ENCODE data around the gene ARVCF.
A peak's percentile ranks its signal among the peaks of the same experiment; 100 is the strongest.

The ARVCF gene

DNA sequence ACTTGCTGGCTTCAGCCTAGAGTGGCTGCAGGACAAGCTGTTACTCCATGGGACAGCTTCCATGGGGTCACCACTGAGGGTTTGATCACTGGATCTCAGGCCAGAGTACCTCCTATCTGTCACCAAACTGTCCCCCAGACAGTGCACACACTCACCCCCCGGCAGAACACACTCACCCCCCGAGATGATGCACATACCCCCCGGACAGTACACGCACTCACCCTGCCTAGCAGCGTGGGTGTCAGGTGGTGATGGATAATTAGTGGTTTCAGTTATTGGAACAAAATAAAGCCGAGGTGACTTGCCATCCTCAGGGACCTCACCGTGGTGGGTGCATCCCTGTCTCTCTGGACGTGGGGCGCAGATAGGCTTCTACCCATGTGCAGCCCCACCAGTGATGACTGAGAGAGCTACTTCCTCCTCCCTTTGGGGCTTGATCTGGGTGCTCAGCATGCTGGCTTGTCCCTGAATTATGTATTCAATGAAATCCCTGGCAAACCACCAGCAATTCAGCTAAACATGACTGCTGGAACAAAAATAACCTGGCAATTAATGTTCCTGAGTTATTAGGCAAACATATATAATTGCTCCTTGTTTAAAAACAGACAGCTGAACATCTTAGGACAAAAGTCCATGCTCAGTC is 23.2 kb upstream of the ARVCF start:
- H2BK5ac ChIP-seq (ENCODE audit: low read length), result no peak overlapping the region
- no peaks in the 10 kb centered on the region for H3K27me3 ChIP-seq (ENCODE audit: control insufficient read depth in 3 of 3, insufficient read depth in 3 of 3, low read depth in 1 of 3, low read length in 3 of 3)
- no peak overlapping the region for H4K91ac ChIP-seq (ENCODE audit: low read depth, low read length, poor library complexity)
- no peak overlapping the region for H4K8ac ChIP-seq (ENCODE audit: low read depth, low read length)
- H3K4ac ChIP-seq (ENCODE audit: low read length), result no peak overlapping the region
- H3K36me3 ChIP-seq (replicated peaks in 1 of 2; ENCODE audit: control insufficient read depth in 2 of 2, insufficient read depth in 2 of 2, low read length in 2 of 2), result peaks cover 0 to 14% of the 10 kb centered on the region in 2 donors
- no peak overlapping the region for H2AK5ac ChIP-seq (ENCODE audit: low read depth, low read length)
- no peak overlapping the region for H2BK120ac ChIP-seq (ENCODE audit: low read depth, low read length)
- no peak overlapping the region for H3K14ac ChIP-seq (ENCODE audit: low read length)
- no peak overlapping the region for H3K4me3 ChIP-seq (ENCODE audit: low read length in 2 of 2)
- peak overlapping the region; percentile 25 for H3K23ac ChIP-seq (ENCODE audit: low read depth, low read length, poor library complexity)
- peaks cover 6% of the 10 kb centered on the region for H3K79me1 ChIP-seq (ENCODE audit: low read depth, low read length)
- H2BK12ac ChIP-seq (ENCODE audit: low read length), result no peak overlapping the region
- no peak overlapping the region for H3K4me2 ChIP-seq (ENCODE audit: insufficient read depth, low read length, poor library complexity, severe bottlenecking)
- no CpG with 5 or more reads among the region's 9 CpGs for WGBS, 2 donors (ENCODE audit: extremely low coverage in 2 of 2, insufficient read length in 2 of 2, insufficient replicate concordance in 1 of 2)
- H2AFZ ChIP-seq (ENCODE audit: low read length), result no peak overlapping the region
- peak overlapping the region; percentile 84 for H3K9ac ChIP-seq (ENCODE audit: low read depth, low read length, poor library complexity)
- H3K18ac ChIP-seq (ENCODE audit: low read length), result no peak overlapping the region
- H2BK15ac ChIP-seq (ENCODE audit: low read length), result no peak overlapping the region
- no peak for DNase-seq (ENCODE audit: low spot score)
- no peaks in the 10 kb centered on the region for H3K9me3 ChIP-seq (replicated peaks in 1 of 2; ENCODE audit: control insufficient read depth in 2 of 2, insufficient read depth in 1 of 2, low read depth in 1 of 2, low read length in 2 of 2)
- no peak overlapping the region for H3K27ac ChIP-seq (replicated peaks; ENCODE audit: low read length)
- no peaks in the 10 kb centered on the region for H3K4me1 ChIP-seq (ENCODE audit: control insufficient read depth in 2 of 2, insufficient read depth in 1 of 2, low read depth in 1 of 2, low read length in 2 of 2)

DNA sequence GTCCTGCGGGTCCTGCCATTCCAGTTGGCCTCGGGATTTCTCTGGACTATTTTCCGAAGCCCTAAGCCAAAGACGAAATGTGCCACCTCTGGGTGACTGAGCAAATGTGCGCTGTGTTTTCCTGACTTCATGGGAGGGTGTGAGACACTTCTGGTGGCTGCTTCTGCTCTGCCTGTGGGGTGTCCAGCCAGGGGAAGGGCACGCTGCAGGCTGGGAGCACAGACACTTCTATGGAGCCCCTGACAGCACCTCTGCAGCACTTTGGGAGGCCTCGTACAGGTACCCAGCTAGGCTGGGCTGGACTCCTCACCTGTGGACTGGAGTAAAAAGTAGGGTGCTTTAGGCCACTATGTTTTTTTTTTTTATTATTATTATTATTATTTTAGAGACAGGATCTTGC is 22.0 kb upstream of the ARVCF start:
- Histone ChIP-seq H3K18ac (ENCODE audit: low read length) (peak overlapping the region; percentile 48), H4K91ac (ENCODE audit: low read depth, low read length, poor library complexity) (no peak overlapping the region), H3K4me2 (ENCODE audit: insufficient read depth, low read length, poor library complexity, severe bottlenecking) (no peak overlapping the region), H3K36me3 (replicated peaks in 1 of 2; ENCODE audit: control insufficient read depth in 2 of 2, insufficient read depth in 2 of 2, low read length in 2 of 2) (peaks cover 0 to 9% of the 10 kb centered on the region in 2 donors), H2BK15ac (ENCODE audit: low read length) (no peak overlapping the region), H3K23ac (ENCODE audit: low read depth, low read length, poor library complexity) (peak overlapping the region; percentile 93), H3K27ac (replicated peaks; ENCODE audit: low read length) (no peak overlapping the region), H2AFZ (ENCODE audit: low read length) (no peak overlapping the region), H3K4ac (ENCODE audit: low read length) (no peak overlapping the region), H3K14ac (ENCODE audit: low read length) (peak overlapping the region; percentile 56), H3K9ac (ENCODE audit: low read depth, low read length, poor library complexity) (no peak overlapping the region), H2BK12ac (ENCODE audit: low read length) (no peak overlapping the region), H2BK5ac (ENCODE audit: low read length) (no peak overlapping the region), H3K4me1 (ENCODE audit: control insufficient read depth in 2 of 2, insufficient read depth in 1 of 2, low read depth in 1 of 2, low read length in 2 of 2) (no peaks in the 10 kb centered on the region), H4K8ac (ENCODE audit: low read depth, low read length) (no peak overlapping the region), H2BK120ac (ENCODE audit: low read depth, low read length) (no peak overlapping the region), H3K9me3 (replicated peaks in 1 of 2; ENCODE audit: control insufficient read depth in 2 of 2, insufficient read depth in 1 of 2, low read depth in 1 of 2, low read length in 2 of 2) (no peaks in the 10 kb centered on the region), H2AK5ac (ENCODE audit: low read depth, low read length) (no peak overlapping the region), H3K79me1 (ENCODE audit: low read depth, low read length) (peaks cover 6% of the 10 kb centered on the region), H3K4me3 (ENCODE audit: low read length in 2 of 2) (no peak overlapping the region), H3K27me3 (ENCODE audit: control insufficient read depth in 3 of 3, insufficient read depth in 3 of 3, low read depth in 1 of 3, low read length in 3 of 3) (no peaks in the 10 kb centered on the region)
- no peak for DNase-seq (ENCODE audit: low spot score)
- no CpG with 5 or more reads among the region's 7 CpGs for WGBS, 2 donors (ENCODE audit: extremely low coverage in 2 of 2, insufficient read length in 2 of 2, insufficient replicate concordance in 1 of 2)

DNA sequence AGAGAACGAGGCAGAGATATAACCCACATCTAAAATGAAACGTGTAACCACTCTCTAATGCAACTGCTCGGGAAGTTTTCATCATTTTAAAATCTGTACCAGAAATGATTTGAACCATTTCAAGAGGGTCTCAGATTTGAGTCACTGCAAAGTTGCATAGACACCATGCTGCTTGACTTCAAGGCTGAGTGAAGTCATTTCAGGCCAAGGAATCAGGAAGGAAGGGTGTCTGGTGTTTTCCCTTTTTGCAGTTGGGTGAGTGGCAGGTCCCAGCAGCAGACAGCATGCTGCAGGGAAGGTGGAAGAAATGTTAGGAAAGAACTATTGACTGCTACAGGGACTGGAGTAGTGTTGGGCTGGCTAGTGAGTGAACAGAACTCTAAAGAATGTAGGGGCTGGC is 20.8 kb upstream of the ARVCF start:
- Histone ChIP-seq H3K9ac (ENCODE audit: low read depth, low read length, poor library complexity) (no peak overlapping the region), H2BK12ac (ENCODE audit: low read length) (no peak overlapping the region), H3K79me1 (ENCODE audit: low read depth, low read length) (peaks cover 6% of the 10 kb centered on the region), H3K36me3 (replicated peaks in 1 of 2; ENCODE audit: control insufficient read depth in 2 of 2, insufficient read depth in 2 of 2, low read length in 2 of 2) (peaks cover 0 to 8% of the 10 kb centered on the region in 2 donors), H2BK5ac (ENCODE audit: low read length) (no peak overlapping the region), H3K23ac (ENCODE audit: low read depth, low read length, poor library complexity) (no peak overlapping the region), H3K4me1 (ENCODE audit: control insufficient read depth in 2 of 2, insufficient read depth in 1 of 2, low read depth in 1 of 2, low read length in 2 of 2) (no peaks in the 10 kb centered on the region), H4K91ac (ENCODE audit: low read depth, low read length, poor library complexity) (no peak overlapping the region), H2AK5ac (ENCODE audit: low read depth, low read length) (no peak overlapping the region), H3K14ac (ENCODE audit: low read length) (no peak overlapping the region), H3K4ac (ENCODE audit: low read length) (no peak overlapping the region), H3K4me3 (ENCODE audit: low read length in 2 of 2) (no peak overlapping the region), H3K27ac (replicated peaks; ENCODE audit: low read length) (no peak overlapping the region), H4K8ac (ENCODE audit: low read depth, low read length) (no peak overlapping the region), H3K27me3 (ENCODE audit: control insufficient read depth in 3 of 3, insufficient read depth in 3 of 3, low read depth in 1 of 3, low read length in 3 of 3) (no peaks in the 10 kb centered on the region), H2BK15ac (ENCODE audit: low read length) (no peak overlapping the region), H3K4me2 (ENCODE audit: insufficient read depth, low read length, poor library complexity, severe bottlenecking) (no peak overlapping the region), H2BK120ac (ENCODE audit: low read depth, low read length) (no peak overlapping the region), H2AFZ (ENCODE audit: low read length) (no peak overlapping the region), H3K18ac (ENCODE audit: low read length) (no peak overlapping the region), H3K9me3 (replicated peaks in 1 of 2; ENCODE audit: control insufficient read depth in 2 of 2, insufficient read depth in 1 of 2, low read depth in 1 of 2, low read length in 2 of 2) (no peaks in the 10 kb centered on the region)
- WGBS, 2 donors (ENCODE audit: extremely low coverage in 2 of 2, insufficient read length in 2 of 2, insufficient replicate concordance in 1 of 2), result no CpG with 5 or more reads among the region's 3 CpGs
- no peak for DNase-seq (ENCODE audit: low spot score)

DNA sequence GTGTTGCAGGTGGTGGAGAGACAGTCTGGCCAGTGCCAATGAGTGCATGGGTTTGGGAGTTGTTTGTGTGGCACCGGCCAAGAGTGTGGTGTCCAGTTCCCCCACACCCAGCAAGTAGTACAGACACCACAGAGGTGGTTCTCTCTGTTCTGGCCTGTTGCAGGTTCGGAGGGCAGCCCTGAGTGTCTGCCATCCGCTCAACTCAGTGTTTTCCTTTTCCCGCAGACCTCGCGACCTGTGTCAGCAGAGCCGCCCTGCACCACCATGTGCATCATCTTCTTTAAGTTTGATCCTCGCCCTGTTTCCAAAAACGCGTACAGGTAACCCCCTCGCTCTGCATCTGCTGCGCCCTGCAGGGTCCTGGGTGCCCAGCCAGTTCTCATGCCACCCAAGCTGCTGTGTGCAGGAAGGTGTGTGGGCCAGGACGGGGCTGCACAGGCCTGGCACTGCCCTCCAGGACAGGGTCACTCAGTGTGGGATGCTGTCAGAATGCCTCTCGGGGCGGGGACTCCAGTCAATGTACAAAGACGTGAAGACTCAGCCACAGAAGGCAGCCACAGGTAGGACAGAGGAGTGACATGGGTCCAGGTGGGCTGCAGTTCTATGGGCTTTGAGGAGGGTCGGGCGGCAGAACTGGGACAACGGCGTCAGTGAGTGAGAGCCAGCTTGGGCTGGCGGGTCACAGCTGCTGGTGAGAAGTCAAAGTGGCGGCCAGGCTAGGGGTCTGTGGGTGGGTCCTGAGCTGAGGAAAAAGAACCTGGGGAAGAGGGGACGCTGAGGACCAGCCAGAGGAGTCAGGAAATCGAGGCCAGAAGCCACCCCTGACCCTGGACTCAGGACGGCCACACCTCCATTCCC is 20.1 kb upstream of the ARVCF start:
- H3K4me1 ChIP-seq (ENCODE audit: control insufficient read depth in 2 of 2, insufficient read depth in 1 of 2, low read depth in 1 of 2, low read length in 2 of 2), result no peaks in the 10 kb centered on the region
- H3K23ac ChIP-seq (ENCODE audit: low read depth, low read length, poor library complexity), result no peak overlapping the region
- peaks cover 6% of the 10 kb centered on the region for H3K79me1 ChIP-seq (ENCODE audit: low read depth, low read length)
- no CpG with 5 or more reads among the region's 25 CpGs for WGBS, 2 donors (ENCODE audit: extremely low coverage in 2 of 2, insufficient read length in 2 of 2, insufficient replicate concordance in 1 of 2)
- no peak overlapping the region for H3K4me2 ChIP-seq (ENCODE audit: insufficient read depth, low read length, poor library complexity, severe bottlenecking)
- DNase-seq (ENCODE audit: low spot score), result no peak
- no peak overlapping the region for H3K18ac ChIP-seq (ENCODE audit: low read length)
- no peak overlapping the region for H3K27ac ChIP-seq (replicated peaks; ENCODE audit: low read length)
- H3K9ac ChIP-seq (ENCODE audit: low read depth, low read length, poor library complexity), result peak overlapping the region; percentile 39
- no peak overlapping the region for H4K8ac ChIP-seq (ENCODE audit: low read depth, low read length)
- H3K27me3 ChIP-seq (ENCODE audit: control insufficient read depth in 3 of 3, insufficient read depth in 3 of 3, low read depth in 1 of 3, low read length in 3 of 3), result no peaks in the 10 kb centered on the region
- no peak overlapping the region for H2AFZ ChIP-seq (ENCODE audit: low read length)
- H2BK15ac ChIP-seq (ENCODE audit: low read length), result no peak overlapping the region
- H2BK120ac ChIP-seq (ENCODE audit: low read depth, low read length), result no peak overlapping the region
- H4K91ac ChIP-seq (ENCODE audit: low read depth, low read length, poor library complexity), result peak overlapping the region; percentile 40
- H2BK5ac ChIP-seq (ENCODE audit: low read length), result no peak overlapping the region
- H2BK12ac ChIP-seq (ENCODE audit: low read length), result no peak overlapping the region
- peaks cover 0 to 14% of the 10 kb centered on the region in 2 donors for H3K36me3 ChIP-seq (replicated peaks in 1 of 2; ENCODE audit: control insufficient read depth in 2 of 2, insufficient read depth in 2 of 2, low read length in 2 of 2)
- H3K4me3 ChIP-seq (ENCODE audit: low read length in 2 of 2), result peak overlapping the region in 1 of 2 donors; percentile 34
- peak overlapping the region; percentile 73 for H3K14ac ChIP-seq (ENCODE audit: low read length)
- no peak overlapping the region for H3K4ac ChIP-seq (ENCODE audit: low read length)
- no peak overlapping the region for H2AK5ac ChIP-seq (ENCODE audit: low read depth, low read length)
- no peaks in the 10 kb centered on the region for H3K9me3 ChIP-seq (replicated peaks in 1 of 2; ENCODE audit: control insufficient read depth in 2 of 2, insufficient read depth in 1 of 2, low read depth in 1 of 2, low read length in 2 of 2)

Measured in neuronal stem cell (in vitro differentiated cells).